ENCODE data around the gene CNTROB. TPM values are rescaled to one million over a fixed set of nuclear protein-coding genes. Genes with fewer than 3 reads are reported as not detected.

The CNTROB gene
- total and polyA plus RNA-seq, 10 of the 15 experiments (the other 5 are each of a cell fraction or from before 2014, with no cell fraction given), result 2.0 to 36.2 (median 28.2) TPM

DNA sequence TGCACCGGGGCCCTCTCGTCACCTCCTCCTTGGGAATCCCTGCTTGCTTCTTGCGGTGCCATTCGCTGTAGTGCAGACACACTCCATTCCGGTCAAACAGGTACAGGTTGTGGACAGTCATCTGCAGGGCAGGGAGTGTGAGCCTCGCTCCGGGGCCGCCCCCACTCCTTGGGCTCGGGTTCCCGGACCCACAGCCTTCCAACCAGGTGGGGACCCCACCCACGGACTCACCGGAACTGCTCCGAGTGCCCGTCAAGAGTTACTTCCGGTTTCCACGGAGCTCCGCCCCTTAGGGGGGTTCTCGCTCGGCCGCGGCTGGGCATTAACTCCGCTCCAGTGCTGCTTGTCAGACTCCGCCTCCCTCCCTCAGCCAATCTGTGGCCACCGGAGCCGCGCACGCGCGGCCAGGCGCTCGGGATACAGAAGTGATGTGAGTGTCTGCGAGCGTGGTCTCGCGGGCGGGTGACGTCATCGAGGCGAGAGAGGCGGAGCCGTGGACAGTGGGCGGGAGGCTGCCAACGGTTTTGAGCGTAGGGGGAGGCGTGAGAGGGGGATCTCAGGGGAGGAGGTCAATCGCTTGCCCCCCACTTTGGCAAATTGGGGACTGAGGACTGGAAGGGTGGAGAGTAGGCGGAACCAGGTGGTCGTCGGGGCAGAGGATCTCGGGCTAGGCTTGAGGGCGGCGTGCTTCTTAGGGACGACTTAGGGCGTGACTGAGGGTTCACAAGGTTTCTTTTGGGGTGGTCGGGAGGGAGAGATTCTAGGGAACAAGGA is at the start of gene CNTROB, which contains the start of gene TRAPPC1 (continued):
- TF ChIP-seq, protein P1, sequence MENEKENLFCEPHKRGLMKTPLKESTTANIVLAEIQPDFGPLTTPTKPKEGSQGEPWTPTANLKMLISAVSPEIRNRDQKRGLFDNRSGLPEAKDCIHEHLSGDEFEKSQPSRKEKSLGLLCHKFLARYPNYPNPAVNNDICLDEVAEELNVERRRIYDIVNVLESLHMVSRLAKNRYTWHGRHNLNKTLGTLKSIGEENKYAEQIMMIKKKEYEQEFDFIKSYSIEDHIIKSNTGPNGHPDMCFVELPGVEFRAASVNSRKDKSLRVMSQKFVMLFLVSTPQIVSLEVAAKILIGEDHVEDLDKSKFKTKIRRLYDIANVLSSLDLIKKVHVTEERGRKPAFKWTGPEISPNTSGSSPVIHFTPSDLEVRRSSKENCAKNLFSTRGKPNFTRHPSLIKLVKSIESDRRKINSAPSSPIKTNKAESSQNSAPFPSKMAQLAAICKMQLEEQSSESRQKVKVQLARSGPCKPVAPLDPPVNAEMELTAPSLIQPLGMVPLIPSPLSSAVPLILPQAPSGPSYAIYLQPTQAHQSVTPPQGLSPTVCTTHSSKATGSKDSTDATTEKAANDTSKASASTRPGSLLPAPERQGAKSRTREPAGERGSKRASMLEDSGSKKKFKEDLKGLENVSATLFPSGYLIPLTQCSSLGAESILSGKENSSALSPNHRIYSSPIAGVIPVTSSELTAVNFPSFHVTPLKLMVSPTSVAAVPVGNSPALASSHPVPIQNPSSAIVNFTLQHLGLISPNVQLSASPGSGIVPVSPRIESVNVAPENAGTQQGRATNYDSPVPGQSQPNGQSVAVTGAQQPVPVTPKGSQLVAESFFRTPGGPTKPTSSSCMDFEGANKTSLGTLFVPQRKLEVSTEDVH (IDR thresholded peaks at IDR 0.05; ENCODE audit: low read depth, partially characterized antibody), result no peak
- no peak for TF ChIP-seq BMI1 (IDR thresholded peaks at IDR 0.05; ENCODE audit: borderline replicate concordance)
- TF ChIP-seq POLR2AphosphoS2 (IDR thresholded peaks at IDR 0.05; ENCODE audit: low read depth, low read length), result no peak
- TF ChIP-seq, protein P2, sequence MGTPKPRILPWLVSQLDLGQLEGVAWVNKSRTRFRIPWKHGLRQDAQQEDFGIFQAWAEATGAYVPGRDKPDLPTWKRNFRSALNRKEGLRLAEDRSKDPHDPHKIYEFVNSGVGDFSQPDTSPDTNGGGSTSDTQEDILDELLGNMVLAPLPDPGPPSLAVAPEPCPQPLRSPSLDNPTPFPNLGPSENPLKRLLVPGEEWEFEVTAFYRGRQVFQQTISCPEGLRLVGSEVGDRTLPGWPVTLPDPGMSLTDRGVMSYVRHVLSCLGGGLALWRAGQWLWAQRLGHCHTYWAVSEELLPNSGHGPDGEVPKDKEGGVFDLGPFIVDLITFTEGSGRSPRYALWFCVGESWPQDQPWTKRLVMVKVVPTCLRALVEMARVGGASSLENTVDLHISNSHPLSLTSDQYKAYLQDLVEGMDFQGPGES (IDR thresholded peaks at IDR 0.05), result no peak
- TF ChIP-seq RB1 (IDR thresholded peaks at IDR 0.05; ENCODE audit: borderline replicate concordance), result peak; percentile 32; the same call in 1 of the 2 replicates
- TF ChIP-seq, protein P3, sequence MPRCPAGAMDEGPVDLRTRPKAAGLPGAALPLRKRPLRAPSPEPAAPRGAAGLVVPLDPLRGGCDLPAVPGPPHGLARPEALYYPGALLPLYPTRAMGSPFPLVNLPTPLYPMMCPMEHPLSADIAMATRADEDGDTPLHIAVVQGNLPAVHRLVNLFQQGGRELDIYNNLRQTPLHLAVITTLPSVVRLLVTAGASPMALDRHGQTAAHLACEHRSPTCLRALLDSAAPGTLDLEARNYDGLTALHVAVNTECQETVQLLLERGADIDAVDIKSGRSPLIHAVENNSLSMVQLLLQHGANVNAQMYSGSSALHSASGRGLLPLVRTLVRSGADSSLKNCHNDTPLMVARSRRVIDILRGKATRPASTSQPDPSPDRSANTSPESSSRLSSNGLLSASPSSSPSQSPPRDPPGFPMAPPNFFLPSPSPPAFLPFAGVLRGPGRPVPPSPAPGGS (IDR thresholded peaks at IDR 0.05; ENCODE audit: borderline replicate concordance, insufficient read depth, low read depth, low read length, poor library complexity, severe bottlenecking), result no peak
- no peak for TF ChIP-seq ETV6 (conservative IDR thresholded peaks at IDR 0.05 in 1 of 2, IDR thresholded peaks at IDR 0.05 in 1 of 2; ENCODE audit: borderline replicate concordance in 1 of 2, low read depth in 1 of 2)
- no peak for TF ChIP-seq KDM1A (IDR thresholded peaks at IDR 0.05; ENCODE audit: borderline replicate concordance)
- peak; percentile 71; the same call in 1 of the 2 replicates for TF ChIP-seq MYB (IDR thresholded peaks at IDR 0.05; ENCODE audit: borderline replicate concordance, low read depth, low read length)
- no peak for TF ChIP-seq STAT1 (conservative IDR thresholded peaks at IDR 0.05)
